K562 (cell line): ENCODE data around the gene MRPL42. TPM values are rescaled to one million over a fixed set of nuclear protein-coding genes. Genes with fewer than 3 reads are reported as not detected.

Experiments used
- DIDO1 ChIP-seq: fragments of 450-650 bp; IDR thresholded peaks from 2 replicates; pipeline ENCODE4 v1.6.1; 2016; ENCODE audit warnings: low read depth, missing biosample characterization, missing genetic modification characterization
- E2F3 ChIP-seq: fragments of 250-450 bp; sonication (Bioruptor Pico); IDR thresholded peaks from 2 replicates; pipeline ENCODE4 v1.4.0; 2020; ENCODE audit warnings: mild to moderate bottlenecking
- FOXA1 ChIP-seq: fragments of 450-650 bp; IDR thresholded peaks from 2 replicates; pipeline ENCODE4 v1.6.1; 2016; ENCODE audit warnings: mild to moderate bottlenecking, borderline replicate concordance
- FOXO4 ChIP-seq: fragments of 450-650 bp; formaldehyde crosslinking; IDR thresholded peaks from 2 replicates; pipeline ENCODE4 v1.4.0; 2020; ENCODE audit warnings: mild to moderate bottlenecking, moderate library complexity
- FOXP1 ChIP-seq: sonication (generic); formaldehyde crosslinking; IDR thresholded peaks from 2 replicates; pipeline ENCODE4 v1.8.0; 2022; ENCODE audit warnings: mild to moderate bottlenecking, missing genetic modification reagents
- GMEB1 ChIP-seq: fragments of 250-450 bp; sonication (Bioruptor Pico); IDR thresholded peaks from 2 replicates; pipeline ENCODE4 v1.4.0; 2020; ENCODE audit warnings: mild to moderate bottlenecking
- MBD2 ChIP-seq: sonication (generic); IDR thresholded peaks from 2 replicates; pipeline ENCODE4 v1.6.1; 2016; ENCODE audit warnings: low read depth, borderline replicate concordance
- NCOA1 ChIP-seq: fragments of 450-650 bp; IDR thresholded peaks from 2 replicates; pipeline ENCODE4 v1.6.1; 2016; ENCODE audit warnings: low read depth
- RNF2 ChIP-seq: sonication (generic); IDR thresholded peaks from 2 replicates; pipeline ENCODE4 v1.6.1; 2016
- SIN3A ChIP-seq, 2 experiments: fragments of 150-350 bp in 1 of 2; IDR thresholded peaks; 2 replicates each; pipeline ENCODE4 v1.6.1; 2011 to 2016; ENCODE audit warnings: borderline replicate concordance in 2 of 2, low read depth in 2 of 2, low read length in 2 of 2, mild to moderate bottlenecking in 2 of 2, moderate library complexity in 2 of 2; ENCODE audit not compliant: control insufficient read depth in 1 of 2
- SMARCE1 ChIP-seq: fragments of 450-650 bp; IDR thresholded peaks from 2 replicates; pipeline ENCODE4 v1.7.1; 2016; ENCODE audit warnings: mild to moderate bottlenecking
- ZNF347 ChIP-seq: fragments of 450-650 bp; formaldehyde crosslinking; IDR thresholded peaks from 2 replicates; pipeline ENCODE4 v1.4.0; 2020; ENCODE audit warnings: low read depth, mild to moderate bottlenecking, moderate library complexity
- polyA plus RNA-seq, 8 experiments: library from polyadenylated mRNA; depleted of rRNA in 4 of 8; stranded (reverse) in 5 of 8; unstranded in 3 of 8; fragments of >200 nt; fragmentation: Nextera tagmentation in 2 of 8; fragmentation: Illumina TruSeq in 1 of 8; extraction: Ambion mirVana in 2 of 8; extraction: Trizol in 1 of 8; gene quantifications; 2 replicates each; pipeline versions ENCODE4 v1.2.1 to v1.2.3, GENCODE V29; 2011 to 2014; ENCODE audit warnings: inconsistent platforms in 1 of 8, missing spikeins in 1 of 8
- total RNA-seq, 7 experiments: library from RNA; depleted of rRNA in 6 of 7; stranded (reverse); fragments of >200 nt in 6 of 7; fragmentation: Illumina TruSeq in 2 of 7; extraction: Trizol in 2 of 7; gene quantifications; 2 replicates each; pipeline versions ENCODE4 v1.2.1 to v1.2.3, GENCODE V29; 2011 to 2021; ENCODE audit warnings: low replicate concordance in 1 of 7
- TF ChIP-seq, protein P1 (sequence below), 3 experiments: IDR thresholded peaks in 2 of 3; conservative IDR thresholded peaks in 1 of 3; 2 replicates each; pipeline ENCODE4 v1.5.1; 2011 to 2012; ENCODE audit warnings: low read length in 3 of 3, mild to moderate bottlenecking in 3 of 3, control low read depth in 2 of 3, improper control_type of control experiment in 1 of 3, inconsistent platforms in 1 of 3, low read depth in 1 of 3, mixed read lengths in 1 of 3, moderate library complexity in 1 of 3; ENCODE audit not compliant: insufficient read depth in 2 of 3
- TF ChIP-seq, protein P2 (sequence below), 2 experiments: fragments of 450-650 bp; formaldehyde crosslinking in 1 of 2; IDR thresholded peaks; 2 replicates each; pipeline versions ENCODE4 v1.4.0 to v1.6.1; 2014 to 2020; ENCODE audit warnings: mild to moderate bottlenecking in 2 of 2, borderline replicate concordance in 1 of 2, low read depth in 1 of 2

MRPL42 gene
- total and polyA plus RNA-seq, 9 of the 15 experiments (the other 6 are each of a cell fraction or from before 2014, with no cell fraction given) = 104 to 806 (median 218) TPM

DNA sequence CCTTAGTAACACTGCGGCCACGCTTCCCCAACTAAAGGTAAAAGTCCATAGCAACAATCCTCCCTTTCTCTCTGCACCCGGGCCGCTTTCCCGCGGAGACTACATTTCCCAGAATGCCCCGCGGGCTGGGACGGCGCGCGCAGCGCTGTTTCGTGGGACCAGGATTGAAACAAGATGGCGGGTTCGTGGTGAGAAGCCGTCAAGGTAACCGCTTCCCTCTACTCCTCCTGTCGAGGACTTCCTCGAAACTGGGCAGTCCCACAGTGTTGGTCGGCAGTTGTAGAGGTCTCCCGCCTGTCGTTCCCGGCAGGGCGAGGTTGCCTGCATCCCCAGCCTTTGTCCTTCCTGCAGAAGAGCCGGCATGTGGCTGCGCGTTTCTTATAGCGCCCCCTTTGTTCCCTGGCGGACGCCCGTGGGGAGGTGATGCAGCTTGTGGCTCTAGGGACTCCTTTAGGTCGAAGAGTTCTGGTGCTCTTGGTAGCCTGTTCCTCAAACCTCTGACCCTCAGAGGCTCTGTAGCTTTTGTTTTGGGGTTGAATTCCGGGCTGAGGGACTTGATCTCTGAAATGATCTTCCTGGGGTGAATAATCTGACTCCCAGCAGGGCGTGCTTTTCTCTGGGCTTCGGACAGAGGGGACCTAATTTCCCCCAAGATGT lies at the start of gene MRPL42 (continued):
- TF ChIP-seq, protein P1, sequence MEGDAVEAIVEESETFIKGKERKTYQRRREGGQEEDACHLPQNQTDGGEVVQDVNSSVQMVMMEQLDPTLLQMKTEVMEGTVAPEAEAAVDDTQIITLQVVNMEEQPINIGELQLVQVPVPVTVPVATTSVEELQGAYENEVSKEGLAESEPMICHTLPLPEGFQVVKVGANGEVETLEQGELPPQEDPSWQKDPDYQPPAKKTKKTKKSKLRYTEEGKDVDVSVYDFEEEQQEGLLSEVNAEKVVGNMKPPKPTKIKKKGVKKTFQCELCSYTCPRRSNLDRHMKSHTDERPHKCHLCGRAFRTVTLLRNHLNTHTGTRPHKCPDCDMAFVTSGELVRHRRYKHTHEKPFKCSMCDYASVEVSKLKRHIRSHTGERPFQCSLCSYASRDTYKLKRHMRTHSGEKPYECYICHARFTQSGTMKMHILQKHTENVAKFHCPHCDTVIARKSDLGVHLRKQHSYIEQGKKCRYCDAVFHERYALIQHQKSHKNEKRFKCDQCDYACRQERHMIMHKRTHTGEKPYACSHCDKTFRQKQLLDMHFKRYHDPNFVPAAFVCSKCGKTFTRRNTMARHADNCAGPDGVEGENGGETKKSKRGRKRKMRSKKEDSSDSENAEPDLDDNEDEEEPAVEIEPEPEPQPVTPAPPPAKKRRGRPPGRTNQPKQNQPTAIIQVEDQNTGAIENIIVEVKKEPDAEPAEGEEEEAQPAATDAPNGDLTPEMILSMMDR (IDR thresholded peaks at IDR 0.05 in 2 of 3, conservative IDR thresholded peaks at IDR 0.05 in 1 of 3; ENCODE audit: insufficient read depth in 2 of 3, low read depth in 1 of 3, low read length in 3 of 3) = peak; percentile 77 to 94 (median 92)
- TF ChIP-seq MBD2 = 0 out of 2 replicates have a peak, but pooled peaks have one; percentile 70
- peak; percentile 67 to 92; a peak in 3 of 4 replicates for TF ChIP-seq SIN3A (IDR thresholded peaks at IDR 0.05; ENCODE audit: borderline replicate concordance in 2 of 2, control insufficient read depth in 1 of 2, low read depth in 2 of 2, low read length in 2 of 2)
- TF ChIP-seq FOXA1 = no peak
- TF ChIP-seq RNF2 = peak; percentile 76; the same call in 1 of the 2 replicates
- peak; percentile 80 for TF ChIP-seq E2F3 (CRISPR knock-in tag)
- 0 out of 2 replicates have a peak, but pooled peaks have one; percentile 25 for TF ChIP-seq ZNF347 (CRISPR knock-in tag)
- peak; percentile 83; the same call in 1 of the 2 replicates for TF ChIP-seq FOXP1 (CRISPR knock-in tag)
- peak; percentile 58; the same call in 1 of the 2 replicates for TF ChIP-seq GMEB1 (CRISPR knock-in tag)
- peak; percentile 91 for TF ChIP-seq DIDO1 (tag)
- peak; percentile 70 for TF ChIP-seq SMARCE1
- no peak for TF ChIP-seq FOXO4
- TF ChIP-seq, protein P2, sequence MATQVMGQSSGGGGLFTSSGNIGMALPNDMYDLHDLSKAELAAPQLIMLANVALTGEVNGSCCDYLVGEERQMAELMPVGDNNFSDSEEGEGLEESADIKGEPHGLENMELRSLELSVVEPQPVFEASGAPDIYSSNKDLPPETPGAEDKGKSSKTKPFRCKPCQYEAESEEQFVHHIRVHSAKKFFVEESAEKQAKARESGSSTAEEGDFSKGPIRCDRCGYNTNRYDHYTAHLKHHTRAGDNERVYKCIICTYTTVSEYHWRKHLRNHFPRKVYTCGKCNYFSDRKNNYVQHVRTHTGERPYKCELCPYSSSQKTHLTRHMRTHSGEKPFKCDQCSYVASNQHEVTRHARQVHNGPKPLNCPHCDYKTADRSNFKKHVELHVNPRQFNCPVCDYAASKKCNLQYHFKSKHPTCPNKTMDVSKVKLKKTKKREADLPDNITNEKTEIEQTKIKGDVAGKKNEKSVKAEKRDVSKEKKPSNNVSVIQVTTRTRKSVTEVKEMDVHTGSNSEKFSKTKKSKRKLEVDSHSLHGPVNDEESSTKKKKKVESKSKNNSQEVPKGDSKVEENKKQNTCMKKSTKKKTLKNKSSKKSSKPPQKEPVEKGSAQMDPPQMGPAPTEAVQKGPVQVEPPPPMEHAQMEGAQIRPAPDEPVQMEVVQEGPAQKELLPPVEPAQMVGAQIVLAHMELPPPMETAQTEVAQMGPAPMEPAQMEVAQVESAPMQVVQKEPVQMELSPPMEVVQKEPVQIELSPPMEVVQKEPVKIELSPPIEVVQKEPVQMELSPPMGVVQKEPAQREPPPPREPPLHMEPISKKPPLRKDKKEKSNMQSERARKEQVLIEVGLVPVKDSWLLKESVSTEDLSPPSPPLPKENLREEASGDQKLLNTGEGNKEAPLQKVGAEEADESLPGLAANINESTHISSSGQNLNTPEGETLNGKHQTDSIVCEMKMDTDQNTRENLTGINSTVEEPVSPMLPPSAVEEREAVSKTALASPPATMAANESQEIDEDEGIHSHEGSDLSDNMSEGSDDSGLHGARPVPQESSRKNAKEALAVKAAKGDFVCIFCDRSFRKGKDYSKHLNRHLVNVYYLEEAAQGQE (IDR thresholded peaks at IDR 0.05; ENCODE audit: borderline replicate concordance) = no peak; the same call in 1 of the 2 replicates
- TF ChIP-seq, protein P2 (CRISPR knock-in tag; IDR thresholded peaks at IDR 0.05; ENCODE audit: low read depth) = no peak
- TF ChIP-seq NCOA1 = no peak
